ENCODE data around the gene NELL1. TPM values are rescaled to one million over a fixed set of nuclear protein-coding genes. Genes with fewer than 3 reads are reported as not detected.

NELL1 gene
- total and polyA plus RNA-seq, 2 experiments from 2014 or later, result 1.6 TPM; not detected in 1

DNA sequence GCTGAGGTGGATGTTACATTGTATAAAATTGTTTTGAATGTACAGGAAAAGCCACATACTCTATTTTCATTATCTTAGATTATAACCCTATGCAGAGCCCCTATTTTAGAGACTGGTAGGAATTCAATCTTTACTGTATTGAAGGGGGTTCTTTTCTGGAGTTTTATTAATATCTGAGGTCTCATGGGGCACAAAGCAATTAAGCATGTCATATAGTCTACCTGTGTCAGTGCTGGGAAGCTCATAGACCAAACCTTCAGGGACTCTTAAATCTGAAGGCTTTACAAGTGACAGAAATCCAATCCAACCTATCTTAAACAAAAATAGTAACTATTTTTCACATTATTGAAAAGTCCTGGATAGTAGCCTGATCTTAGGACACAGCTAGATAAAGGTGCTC lies 733.7 kb downstream of the NELL1 start (continued):
- TF ChIP-seq JUNB (IDR thresholded peaks at IDR 0.05; ENCODE audit: unreplicated experiment), result no peak
- TF ChIP-seq POLR2AphosphoS5 (IDR thresholded peaks at IDR 0.05; ENCODE audit: low read depth), result no peak
- TF ChIP-seq, protein P1, sequence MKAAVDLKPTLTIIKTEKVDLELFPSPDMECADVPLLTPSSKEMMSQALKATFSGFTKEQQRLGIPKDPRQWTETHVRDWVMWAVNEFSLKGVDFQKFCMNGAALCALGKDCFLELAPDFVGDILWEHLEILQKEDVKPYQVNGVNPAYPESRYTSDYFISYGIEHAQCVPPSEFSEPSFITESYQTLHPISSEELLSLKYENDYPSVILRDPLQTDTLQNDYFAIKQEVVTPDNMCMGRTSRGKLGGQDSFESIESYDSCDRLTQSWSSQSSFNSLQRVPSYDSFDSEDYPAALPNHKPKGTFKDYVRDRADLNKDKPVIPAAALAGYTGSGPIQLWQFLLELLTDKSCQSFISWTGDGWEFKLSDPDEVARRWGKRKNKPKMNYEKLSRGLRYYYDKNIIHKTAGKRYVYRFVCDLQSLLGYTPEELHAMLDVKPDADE (IDR thresholded peaks at IDR 0.05), result no peak
- no peak for TF ChIP-seq ZNF114 (CRISPR knock-in tag; IDR thresholded peaks at IDR 0.05)

DNA sequence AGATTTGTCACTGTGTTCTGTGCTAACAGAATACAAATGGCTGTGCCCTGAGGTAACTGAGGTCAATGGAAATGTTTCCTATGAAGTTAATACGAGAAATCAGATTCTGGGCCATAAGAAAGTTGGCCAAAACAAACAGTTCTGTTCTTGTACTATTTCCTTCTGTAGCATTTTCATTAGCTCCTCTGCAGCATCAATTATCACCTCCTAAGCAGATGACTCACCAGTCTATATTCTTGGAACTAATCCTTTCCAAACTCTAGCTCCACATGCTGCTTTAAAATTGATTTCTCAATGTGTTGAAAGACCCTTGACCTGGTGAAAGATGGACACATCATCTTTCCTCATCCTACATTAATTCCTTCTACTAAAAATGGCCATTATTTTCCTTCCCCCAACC lies 736.0 kb downstream of the NELL1 start:
- TF ChIP-seq ZNF114 (CRISPR knock-in tag; IDR thresholded peaks at IDR 0.05) (no peak), STAT1 (IDR thresholded peaks at IDR 0.05; ENCODE audit: unreplicated experiment) (no peak), NANOG (IDR thresholded peaks at IDR 0.05; ENCODE audit: borderline replicate concordance) (no peak), EZH2 (IDR thresholded peaks at IDR 0.05; ENCODE audit: low read depth, unreplicated experiment) (no peak), POLR2AphosphoS5 (IDR thresholded peaks at IDR 0.05; ENCODE audit: low read depth) (no peak), EZH2phosphoT487 (IDR thresholded peaks at IDR 0.05; ENCODE audit: unreplicated experiment) (no peak), JUNB (IDR thresholded peaks at IDR 0.05; ENCODE audit: unreplicated experiment) (no peak), ZNF331 (CRISPR knock-in tag; IDR thresholded peaks at IDR 0.05; ENCODE audit: low read depth) (no peak), CREB1 (CRISPR knock-in tag; IDR thresholded peaks at IDR 0.05; ENCODE audit: low read depth) (no peak)
- TF ChIP-seq, protein P2, sequence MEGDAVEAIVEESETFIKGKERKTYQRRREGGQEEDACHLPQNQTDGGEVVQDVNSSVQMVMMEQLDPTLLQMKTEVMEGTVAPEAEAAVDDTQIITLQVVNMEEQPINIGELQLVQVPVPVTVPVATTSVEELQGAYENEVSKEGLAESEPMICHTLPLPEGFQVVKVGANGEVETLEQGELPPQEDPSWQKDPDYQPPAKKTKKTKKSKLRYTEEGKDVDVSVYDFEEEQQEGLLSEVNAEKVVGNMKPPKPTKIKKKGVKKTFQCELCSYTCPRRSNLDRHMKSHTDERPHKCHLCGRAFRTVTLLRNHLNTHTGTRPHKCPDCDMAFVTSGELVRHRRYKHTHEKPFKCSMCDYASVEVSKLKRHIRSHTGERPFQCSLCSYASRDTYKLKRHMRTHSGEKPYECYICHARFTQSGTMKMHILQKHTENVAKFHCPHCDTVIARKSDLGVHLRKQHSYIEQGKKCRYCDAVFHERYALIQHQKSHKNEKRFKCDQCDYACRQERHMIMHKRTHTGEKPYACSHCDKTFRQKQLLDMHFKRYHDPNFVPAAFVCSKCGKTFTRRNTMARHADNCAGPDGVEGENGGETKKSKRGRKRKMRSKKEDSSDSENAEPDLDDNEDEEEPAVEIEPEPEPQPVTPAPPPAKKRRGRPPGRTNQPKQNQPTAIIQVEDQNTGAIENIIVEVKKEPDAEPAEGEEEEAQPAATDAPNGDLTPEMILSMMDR (conservative IDR thresholded peaks at IDR 0.05; ENCODE audit: low read depth in 2 of 2), result no peak
- TF ChIP-seq, protein P3, sequence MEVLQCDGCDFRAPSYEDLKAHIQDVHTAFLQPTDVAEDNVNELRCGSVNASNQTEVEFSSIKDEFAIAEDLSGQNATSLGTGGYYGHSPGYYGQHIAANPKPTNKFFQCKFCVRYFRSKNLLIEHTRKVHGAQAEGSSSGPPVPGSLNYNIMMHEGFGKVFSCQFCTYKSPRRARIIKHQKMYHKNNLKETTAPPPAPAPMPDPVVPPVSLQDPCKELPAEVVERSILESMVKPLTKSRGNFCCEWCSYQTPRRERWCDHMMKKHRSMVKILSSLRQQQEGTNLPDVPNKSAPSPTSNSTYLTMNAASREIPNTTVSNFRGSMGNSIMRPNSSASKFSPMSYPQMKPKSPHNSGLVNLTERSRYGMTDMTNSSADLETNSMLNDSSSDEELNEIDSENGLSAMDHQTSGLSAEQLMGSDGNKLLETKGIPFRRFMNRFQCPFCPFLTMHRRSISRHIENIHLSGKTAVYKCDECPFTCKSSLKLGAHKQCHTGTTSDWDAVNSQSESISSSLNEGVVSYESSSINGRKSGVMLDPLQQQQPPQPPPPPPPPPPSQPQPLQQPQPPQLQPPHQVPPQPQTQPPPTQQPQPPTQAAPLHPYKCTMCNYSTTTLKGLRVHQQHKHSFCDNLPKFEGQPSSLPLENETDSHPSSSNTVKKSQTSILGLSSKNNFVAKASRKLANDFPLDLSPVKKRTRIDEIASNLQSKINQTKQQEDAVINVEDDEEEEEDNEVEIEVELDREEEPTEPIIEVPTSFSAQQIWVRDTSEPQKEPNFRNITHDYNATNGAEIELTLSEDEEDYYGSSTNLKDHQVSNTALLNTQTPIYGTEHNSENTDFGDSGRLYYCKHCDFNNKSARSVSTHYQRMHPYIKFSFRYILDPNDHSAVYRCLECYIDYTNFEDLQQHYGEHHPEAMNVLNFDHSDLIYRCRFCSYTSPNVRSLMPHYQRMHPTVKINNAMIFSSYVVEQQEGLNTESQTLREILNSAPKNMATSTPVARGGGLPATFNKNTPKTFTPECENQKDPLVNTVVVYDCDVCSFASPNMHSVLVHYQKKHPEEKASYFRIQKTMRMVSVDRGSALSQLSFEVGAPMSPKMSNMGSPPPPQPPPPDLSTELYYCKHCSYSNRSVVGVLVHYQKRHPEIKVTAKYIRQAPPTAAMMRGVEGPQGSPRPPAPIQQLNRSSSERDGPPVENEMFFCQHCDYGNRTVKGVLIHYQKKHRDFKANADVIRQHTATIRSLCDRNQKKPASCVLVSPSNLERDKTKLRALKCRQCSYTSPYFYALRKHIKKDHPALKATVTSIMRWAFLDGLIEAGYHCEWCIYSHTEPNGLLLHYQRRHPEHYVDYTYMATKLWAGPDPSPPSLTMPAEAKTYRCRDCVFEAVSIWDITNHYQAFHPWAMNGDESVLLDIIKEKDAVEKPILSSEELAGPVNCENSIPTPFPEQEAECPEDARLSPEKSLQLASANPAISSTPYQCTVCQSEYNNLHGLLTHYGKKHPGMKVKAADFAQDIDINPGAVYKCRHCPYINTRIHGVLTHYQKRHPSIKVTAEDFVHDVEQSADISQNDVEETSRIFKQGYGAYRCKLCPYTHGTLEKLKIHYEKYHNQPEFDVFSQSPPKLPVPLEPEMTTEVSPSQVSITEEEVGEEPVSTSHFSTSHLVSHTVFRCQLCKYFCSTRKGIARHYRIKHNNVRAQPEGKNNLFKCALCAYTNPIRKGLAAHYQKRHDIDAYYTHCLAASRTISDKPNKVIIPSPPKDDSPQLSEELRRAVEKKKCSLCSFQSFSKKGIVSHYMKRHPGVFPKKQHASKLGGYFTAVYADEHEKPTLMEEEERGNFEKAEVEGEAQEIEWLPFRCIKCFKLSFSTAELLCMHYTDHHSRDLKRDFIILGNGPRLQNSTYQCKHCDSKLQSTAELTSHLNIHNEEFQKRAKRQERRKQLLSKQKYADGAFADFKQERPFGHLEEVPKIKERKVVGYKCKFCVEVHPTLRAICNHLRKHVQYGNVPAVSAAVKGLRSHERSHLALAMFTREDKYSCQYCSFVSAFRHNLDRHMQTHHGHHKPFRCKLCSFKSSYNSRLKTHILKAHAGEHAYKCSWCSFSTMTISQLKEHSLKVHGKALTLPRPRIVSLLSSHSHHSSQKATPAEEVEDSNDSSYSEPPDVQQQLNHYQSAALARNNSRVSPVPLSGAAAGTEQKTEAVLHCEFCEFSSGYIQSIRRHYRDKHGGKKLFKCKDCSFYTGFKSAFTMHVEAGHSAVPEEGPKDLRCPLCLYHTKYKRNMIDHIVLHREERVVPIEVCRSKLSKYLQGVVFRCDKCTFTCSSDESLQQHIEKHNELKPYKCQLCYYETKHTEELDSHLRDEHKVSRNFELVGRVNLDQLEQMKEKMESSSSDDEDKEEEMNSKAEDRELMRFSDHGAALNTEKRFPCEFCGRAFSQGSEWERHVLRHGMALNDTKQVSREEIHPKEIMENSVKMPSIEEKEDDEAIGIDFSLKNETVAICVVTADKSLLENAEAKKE (CRISPR knock-in tag; IDR thresholded peaks at IDR 0.05), result no peak
- TF ChIP-seq, protein P4, sequence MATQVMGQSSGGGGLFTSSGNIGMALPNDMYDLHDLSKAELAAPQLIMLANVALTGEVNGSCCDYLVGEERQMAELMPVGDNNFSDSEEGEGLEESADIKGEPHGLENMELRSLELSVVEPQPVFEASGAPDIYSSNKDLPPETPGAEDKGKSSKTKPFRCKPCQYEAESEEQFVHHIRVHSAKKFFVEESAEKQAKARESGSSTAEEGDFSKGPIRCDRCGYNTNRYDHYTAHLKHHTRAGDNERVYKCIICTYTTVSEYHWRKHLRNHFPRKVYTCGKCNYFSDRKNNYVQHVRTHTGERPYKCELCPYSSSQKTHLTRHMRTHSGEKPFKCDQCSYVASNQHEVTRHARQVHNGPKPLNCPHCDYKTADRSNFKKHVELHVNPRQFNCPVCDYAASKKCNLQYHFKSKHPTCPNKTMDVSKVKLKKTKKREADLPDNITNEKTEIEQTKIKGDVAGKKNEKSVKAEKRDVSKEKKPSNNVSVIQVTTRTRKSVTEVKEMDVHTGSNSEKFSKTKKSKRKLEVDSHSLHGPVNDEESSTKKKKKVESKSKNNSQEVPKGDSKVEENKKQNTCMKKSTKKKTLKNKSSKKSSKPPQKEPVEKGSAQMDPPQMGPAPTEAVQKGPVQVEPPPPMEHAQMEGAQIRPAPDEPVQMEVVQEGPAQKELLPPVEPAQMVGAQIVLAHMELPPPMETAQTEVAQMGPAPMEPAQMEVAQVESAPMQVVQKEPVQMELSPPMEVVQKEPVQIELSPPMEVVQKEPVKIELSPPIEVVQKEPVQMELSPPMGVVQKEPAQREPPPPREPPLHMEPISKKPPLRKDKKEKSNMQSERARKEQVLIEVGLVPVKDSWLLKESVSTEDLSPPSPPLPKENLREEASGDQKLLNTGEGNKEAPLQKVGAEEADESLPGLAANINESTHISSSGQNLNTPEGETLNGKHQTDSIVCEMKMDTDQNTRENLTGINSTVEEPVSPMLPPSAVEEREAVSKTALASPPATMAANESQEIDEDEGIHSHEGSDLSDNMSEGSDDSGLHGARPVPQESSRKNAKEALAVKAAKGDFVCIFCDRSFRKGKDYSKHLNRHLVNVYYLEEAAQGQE (IDR thresholded peaks at IDR 0.05; ENCODE audit: unreplicated experiment), result no peak
- Histone ChIP-seq H3F3A (replicated peaks; ENCODE audit: low read depth) (no peaks in the 10 kb centered on the region), H3K79me2 (replicated peaks; ENCODE audit: insufficient read depth) (no peaks in the 10 kb centered on the region), H3K4me3 (no peak overlapping the region), H3K27ac (ENCODE audit: low read depth) (no peak overlapping the region), H3K4me1 (ENCODE audit: insufficient read depth) (no peaks in the 10 kb centered on the region), H3K27me3 (ENCODE audit: insufficient read depth) (no peaks in the 10 kb centered on the region), H4K20me1 (replicated peaks; ENCODE audit: insufficient read depth) (no peaks in the 10 kb centered on the region), H3K9me2 (ENCODE audit: insufficient read depth) (no peaks in the 10 kb centered on the region), H3K36me3 (ENCODE audit: insufficient read depth) (no peaks in the 10 kb centered on the region), H3K4me2 (no peak overlapping the region), H2AFZ (no peak overlapping the region)
- H3K4me3 Mint-ChIP-seq, result no peak overlapping the region
- no peaks in the 10 kb centered on the region for H3K9me3 Mint-ChIP-seq
- no peaks in the 10 kb centered on the region for H3K36me3 Mint-ChIP-seq (ENCODE audit: low read depth)
- no peaks in the 10 kb centered on the region for H3K27me3 Mint-ChIP-seq (ENCODE audit: insufficient read depth, low read depth, poor library complexity)
- no peak for ATAC-seq
- no peak for DNase-seq (ENCODE audit: low spot score)
- no peak overlapping the region for H3K27ac Mint-ChIP-seq
- no peaks in the 10 kb centered on the region; the same call in 2 of the 3 replicates for H3K4me1 Mint-ChIP-seq

Measured in GM23338 (cell line).